GM18499 (cell line): ENCODE results near the gene VGLL3.

Experiments
- ATAC-seq: cut with Tn5 transposase; IDR thresholded peaks from one replicate; pipeline ENCODE4 v1.9.1; 2021; ENCODE audit warnings: moderate number of reproducible peaks; ENCODE audit not compliant: insufficient read depth, unreplicated experiment

VGLL3 gene

DNA sequence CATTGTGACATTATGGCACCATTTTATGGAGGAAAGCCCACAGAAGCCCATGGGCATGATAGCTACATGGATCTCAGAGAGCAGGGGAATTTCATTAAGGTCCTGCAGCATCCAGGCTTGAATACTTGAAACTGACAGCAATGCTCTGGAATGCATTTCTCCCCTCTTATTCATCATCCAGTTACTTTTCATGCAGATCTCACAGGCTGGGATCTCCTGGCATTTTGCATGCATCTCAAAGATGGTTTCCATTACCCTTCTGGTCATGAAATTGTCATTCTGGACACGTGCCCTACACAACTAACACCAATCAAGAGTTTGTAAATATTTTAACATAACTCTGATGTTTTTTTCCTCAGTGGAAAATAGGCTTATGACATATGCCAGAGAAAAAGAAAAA lies 32.4 kb downstream of the VGLL3 start:
- no peak for ATAC-seq

- ATAC-seq: no peak
These were observed 36.2 kb downstream of the VGLL3 start for GRCh38 chr3:86954747-86955146.

GRCh38 chr3:86954226-86954625 lies 36.7 kb downstream of the VGLL3 start:
- ATAC-seq: no peak

DNA sequence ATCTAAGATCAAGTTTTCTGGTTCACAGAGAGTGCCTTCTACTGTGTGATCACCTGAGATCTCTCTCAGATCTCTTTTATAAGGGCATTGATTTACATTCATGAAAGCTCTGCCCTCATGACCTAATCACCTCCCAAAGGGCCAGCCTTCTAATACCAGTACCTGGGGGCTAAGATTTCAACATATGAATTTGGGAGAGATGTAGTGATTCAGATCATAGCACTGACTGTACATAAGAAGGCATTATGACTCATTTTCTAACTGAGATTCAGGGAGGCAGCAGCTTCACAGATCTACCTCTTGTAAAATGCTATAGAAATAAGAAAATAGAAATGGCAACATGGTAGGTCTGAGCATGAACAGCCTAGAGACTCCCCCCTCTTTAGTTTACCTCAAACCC lies 39.6 kb downstream of the VGLL3 start:
- no peak for ATAC-seq

DNA sequence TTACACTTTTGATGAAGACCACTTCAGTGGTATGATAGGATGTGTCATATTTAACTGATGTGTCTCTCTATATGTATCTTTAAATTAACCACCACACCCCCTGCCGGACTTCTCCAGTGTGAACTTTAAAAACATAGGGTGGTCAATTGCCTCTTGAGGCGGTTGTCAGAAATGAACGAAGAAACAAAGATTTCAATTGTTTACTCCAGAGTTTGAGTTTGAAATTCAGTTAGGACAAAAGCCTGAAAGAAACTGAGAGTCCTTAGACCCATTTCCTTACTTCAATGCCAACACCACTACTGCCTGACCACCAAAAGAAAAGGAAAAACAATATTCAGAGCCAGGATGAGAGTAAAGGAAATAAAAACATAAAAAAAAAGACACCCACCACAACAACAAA lies 40.2 kb downstream of the VGLL3 start:
- no peak for ATAC-seq

- no peak for ATAC-seq
These were observed 41.1 kb downstream of the VGLL3 start for GRCh38 chr3:86949850-86950249.

GRCh38 chr3:86948822-86949221 lies 42.1 kb downstream of the VGLL3 start:
- no peak for ATAC-seq

- no peak for ATAC-seq
These were observed 48.7 kb downstream of the VGLL3 start for GRCh38 chr3:86942206-86942605.

DNA sequence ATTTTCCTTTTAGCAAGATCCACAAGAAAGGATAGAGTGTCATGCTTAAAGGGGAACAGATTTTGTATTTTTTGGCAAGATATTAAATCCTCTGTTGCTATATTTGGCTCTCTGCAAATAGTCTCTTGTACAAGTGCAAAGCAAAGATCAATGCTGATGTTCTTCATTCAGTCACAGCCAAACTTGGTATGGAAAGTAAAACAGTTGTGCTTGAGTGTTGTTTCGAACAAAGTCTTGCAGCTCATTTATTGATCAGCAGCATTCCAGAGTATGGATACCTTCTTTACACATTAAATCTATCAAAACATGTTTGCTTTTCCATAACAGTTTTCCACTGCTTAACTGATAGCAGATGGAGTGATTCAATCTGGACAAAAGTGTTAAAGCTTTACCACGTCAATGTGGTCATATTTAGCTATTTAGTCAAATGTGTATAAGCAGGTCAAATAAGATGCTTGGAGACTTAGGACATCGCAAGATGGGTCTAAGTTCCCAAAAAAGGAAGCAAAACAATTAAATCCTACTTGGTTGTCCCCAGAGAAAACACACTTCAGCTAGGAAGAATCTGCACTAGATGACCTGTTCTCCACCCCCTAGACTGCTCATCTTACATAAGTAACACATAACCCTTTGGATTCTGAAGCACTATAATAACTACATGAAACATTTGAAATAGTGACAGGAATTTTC lies 52.4 kb downstream of the VGLL3 start:
- ATAC-seq: no peak

DNA sequence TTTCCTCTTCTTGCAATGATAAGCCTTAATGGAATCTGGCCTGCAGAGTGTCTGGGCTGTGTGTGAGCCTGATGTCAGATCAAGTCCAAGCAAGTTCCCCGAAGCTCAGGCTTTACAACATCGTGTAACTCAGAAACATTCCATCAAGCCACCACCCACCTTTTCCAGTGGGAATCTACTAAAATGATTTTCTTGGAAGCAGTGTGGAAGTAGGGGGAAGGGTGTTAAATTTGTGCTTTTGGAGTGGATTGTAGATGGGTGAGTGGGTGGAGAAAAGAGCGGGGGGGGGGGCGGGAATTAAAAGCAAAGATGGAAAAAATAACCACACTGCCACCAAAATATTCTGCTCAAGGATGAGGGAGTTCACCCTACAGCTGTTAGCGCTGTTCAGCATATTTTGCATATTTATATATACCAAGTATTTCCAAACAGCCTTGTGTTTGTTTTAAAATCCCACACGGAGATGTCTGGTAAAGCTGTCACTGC lies 53.6 kb downstream of the VGLL3 start:
- no peak for ATAC-seq

DNA sequence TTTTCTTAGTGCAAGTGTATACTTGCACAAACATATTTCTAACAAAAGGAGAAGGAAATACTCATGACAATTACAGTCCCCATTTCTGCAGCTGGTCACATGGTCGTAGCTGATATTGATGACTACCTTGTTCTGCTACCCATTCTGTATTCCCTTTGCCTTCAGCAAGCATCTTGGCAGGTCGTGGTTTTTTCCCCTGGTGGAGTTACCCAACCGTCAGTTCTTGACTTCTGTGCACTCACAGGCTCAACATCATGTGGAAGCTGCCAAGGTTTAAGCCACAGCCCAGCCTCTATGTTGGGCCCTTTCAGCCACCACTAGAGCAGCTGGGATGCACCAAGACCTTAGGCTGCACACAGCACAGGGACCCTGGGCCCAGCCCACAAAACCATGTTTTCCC lies 56.1 kb downstream of the VGLL3 start:
- ATAC-seq: no peak

DNA sequence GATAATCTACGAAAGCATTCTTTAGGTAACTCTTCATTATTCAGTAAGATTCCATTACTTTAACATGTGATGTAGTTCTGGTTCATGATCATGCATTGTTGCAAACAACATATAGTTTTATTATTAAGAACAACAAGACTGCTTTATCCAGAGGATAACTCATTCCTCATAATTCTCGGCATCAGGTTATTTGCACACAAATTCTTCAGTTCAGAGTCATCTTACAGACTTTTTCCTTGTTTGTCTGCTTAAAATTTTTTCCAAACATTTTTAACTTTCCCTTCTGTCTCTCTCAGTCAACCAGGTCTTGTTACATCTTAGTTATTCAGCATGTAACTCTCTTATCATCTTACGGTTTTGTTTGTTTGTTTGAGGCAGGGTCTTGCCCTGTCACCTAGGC lies 60.1 kb downstream of the VGLL3 start:
- no peak for ATAC-seq

DNA sequence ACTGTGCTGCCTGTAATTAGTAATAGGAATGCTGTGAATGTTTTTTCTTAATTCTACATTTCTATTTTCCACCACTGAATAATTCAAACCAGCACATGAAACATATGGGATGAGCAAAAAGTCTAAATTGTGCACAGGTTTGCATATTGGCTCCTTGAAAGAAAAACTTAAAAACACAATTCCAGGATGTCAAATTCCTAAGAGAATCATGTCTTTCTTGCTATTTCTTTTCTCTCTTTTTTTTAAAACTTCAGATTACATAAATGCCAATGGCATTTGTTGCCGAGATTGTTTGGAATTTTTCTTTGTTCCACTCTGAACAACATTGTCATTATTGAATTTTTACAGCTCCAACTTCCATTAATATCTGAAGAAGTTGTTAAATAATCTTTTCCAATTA lies 60.8 kb downstream of the VGLL3 start:
- no peak for ATAC-seq

DNA sequence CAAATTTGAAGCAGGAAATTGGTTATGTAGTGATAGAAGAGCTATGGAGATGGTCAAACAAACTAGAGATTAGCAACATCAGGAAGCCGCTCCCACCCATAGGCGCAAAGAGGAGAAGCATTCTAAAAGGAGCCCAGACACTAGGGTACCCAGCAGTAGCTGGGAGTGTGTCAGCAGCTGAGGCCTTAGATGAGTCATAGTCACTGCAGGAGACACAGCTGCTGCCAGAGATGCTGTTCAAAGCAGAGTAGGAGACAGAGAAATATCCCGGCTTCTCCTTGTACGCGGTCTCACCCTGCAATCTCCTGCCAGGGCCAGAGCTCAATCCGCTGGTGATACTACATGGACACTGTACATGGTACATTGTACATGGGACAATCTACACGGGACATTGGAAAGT lies 61.9 kb downstream of the VGLL3 start:
- no peak for ATAC-seq

- no peak for ATAC-seq
These were observed 67.9 kb downstream of the VGLL3 start for GRCh38 chr3:86923071-86923491.

DNA sequence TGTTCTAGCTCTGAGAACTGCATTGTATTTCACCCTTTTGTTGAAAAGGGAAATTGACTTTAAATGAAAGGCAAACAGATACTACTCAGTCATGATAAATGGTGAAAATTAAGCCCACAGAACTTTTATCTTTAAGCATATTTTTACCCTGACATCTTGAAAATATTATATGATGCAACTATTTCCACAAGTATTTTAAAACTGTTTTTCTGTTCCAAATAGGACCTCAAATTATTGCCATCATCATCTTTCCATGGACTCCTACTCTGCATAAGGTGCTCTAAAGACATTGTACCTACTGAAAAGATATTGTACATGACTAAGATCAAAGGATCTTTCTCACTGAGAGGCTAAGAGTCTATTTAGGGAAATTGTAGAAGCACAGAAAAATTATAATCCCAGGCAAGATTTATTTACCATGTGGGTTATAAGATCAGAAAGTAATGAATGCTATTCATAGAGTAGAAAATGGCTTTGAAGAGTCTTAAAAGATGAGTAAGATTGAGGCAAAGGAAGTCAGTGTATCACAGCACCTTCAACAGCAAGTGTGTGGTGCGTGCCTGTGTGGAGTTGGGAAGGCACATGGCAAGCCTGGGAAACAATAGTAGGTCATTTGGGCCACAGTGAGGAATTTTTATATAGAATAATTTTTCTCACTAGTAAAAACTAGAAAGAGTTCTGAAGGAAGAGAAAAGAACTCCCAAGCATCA lies 68.8 kb downstream of the VGLL3 start:
- no peak for ATAC-seq

- ATAC-seq: no peak
These were observed 76.3 kb downstream of the VGLL3 start for GRCh38 chr3:86914670-86915069.

- ATAC-seq: no peak
These were observed 77.8 kb downstream of the VGLL3 start for GRCh38 chr3:86913160-86913559.

DNA sequence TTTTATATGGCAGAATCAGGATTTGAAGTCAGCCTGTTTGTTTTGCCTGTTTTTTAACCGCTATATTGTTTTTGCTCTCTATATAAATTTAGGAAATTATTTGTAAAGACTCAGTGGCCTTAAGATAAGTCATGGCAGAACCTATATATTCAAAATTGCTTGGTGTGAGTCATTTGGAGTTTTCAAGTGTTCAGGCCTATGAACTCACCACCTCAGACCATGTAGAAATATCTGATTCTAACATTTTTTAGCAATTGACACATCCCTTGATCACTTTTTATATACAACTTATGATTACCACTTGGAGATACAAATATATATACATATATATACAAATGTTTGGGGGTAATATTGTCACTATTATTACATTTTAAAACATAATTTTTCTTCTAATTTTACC lies 95.7 kb downstream of the VGLL3 start:
- ATAC-seq: no peak

GRCh38 chr3:86890741-86891396 lies 100.1 kb downstream of the VGLL3 start:
- ATAC-seq: no peak
